ENCODE measurements around the gene SLC7A14. TPM values are rescaled to one million over a fixed set of nuclear protein-coding genes. Genes with fewer than 3 reads are reported as not detected.

Gene SLC7A14
- total and polyA plus RNA-seq, 10 of the 15 experiments (the other 5 are each of a cell fraction or from before 2014, with no cell fraction given) = not detected

GRCh38 chr3:170431054-170431453 is 154.8 kb downstream of the SLC7A14 start:
- RAD21 ChIA-PET (ENCODE audit: unreplicated experiment) = no interaction called here
- Histone ChIP-seq H3K9ac (ENCODE audit: control insufficient read depth, insufficient read depth, low read length) (no peak overlapping the region), H3K27ac (ENCODE audit: control insufficient read depth, insufficient read depth) (no peak overlapping the region), H4K20me1 (ENCODE audit: control insufficient read depth, insufficient read depth) (no peaks in the 10 kb centered on the region), H3K27me3 (replicated peaks in 1 of 2; ENCODE audit: control insufficient read depth in 2 of 2, insufficient read depth in 2 of 2, low read length in 1 of 2) (no peaks in the 10 kb centered on the region; a peak in 3 of 4 replicates), H2AFZ (ENCODE audit: control insufficient read depth, low read depth, low read length) (no peak overlapping the region), H3K4me3 (no peak overlapping the region), H3K4me2 (ENCODE audit: control insufficient read depth, insufficient read depth) (no peak overlapping the region), H3K4me1 (ENCODE audit: control insufficient read depth, insufficient read depth, low read length) (peaks cover 16% of the 10 kb centered on the region), H3K79me2 (ENCODE audit: control insufficient read depth, insufficient read depth, low read length) (no peaks in the 10 kb centered on the region), H3K9me3 (replicated peaks; ENCODE audit: control insufficient read depth, insufficient read depth, low read length) (no peaks in the 10 kb centered on the region), H3K36me3 (ENCODE audit: control insufficient read depth in 2 of 2, insufficient read depth in 2 of 2, low read length in 1 of 2) (no peaks in the 10 kb centered on the region)
- POLR2A ChIA-PET = no interaction called here
- 37% methylated on average over 3 of the region's 3 CpGs for WGBS (ENCODE audit: insufficient coverage, insufficient replicate concordance, low lambda C conversion rate, missing lambda C conversion rate)
- no peak for ATAC-seq
- intact Hi-C loops (cut with micrococcal nuclease; ENCODE audit: unreplicated experiment) (no loop called here), in situ Hi-C loops (cut with MboI) (no loop called here)
- FAIRE-seq = no peak
- CTCF ChIA-PET = interaction anchor here (0.7 to 1.9 kb wide), 4 partner anchors 17 to 381 kb away, joined by 3 to 13 read pairs (median 4); no protein-coding TSS in a partner anchor
- SMC1A ChIA-PET (ENCODE audit: uncharacterized antibody, unreplicated experiment) = interaction anchor here (1.3 to 2.0 kb wide), 4 partner anchors 9 to 20 kb away, joined by 3 to 8 read pairs (median 4); no protein-coding TSS in a partner anchor
- BruUV-seq (replicated peaks) = no TSS peak
- DNase-seq (ENCODE audit: low read depth, low spot score) = no peak
- TF ChIP-seq YBX1 (IDR thresholded peaks at IDR 0.05) (no peak), E2F8 (IDR thresholded peaks at IDR 0.05; ENCODE audit: low read depth, partially characterized antibody) (no peak), TCF3 (IDR thresholded peaks at IDR 0.05; ENCODE audit: borderline replicate concordance, insufficient read depth, low read depth, low read length) (no peak), MYB (IDR thresholded peaks at IDR 0.05; ENCODE audit: borderline replicate concordance, low read depth, low read length) (no peak), BCL11A (IDR thresholded peaks at IDR 0.05; ENCODE audit: low read depth, low read length) (no peak), MEF2A (IDR thresholded peaks at IDR 0.05; ENCODE audit: insufficient read depth, low read depth, low read length) (no peak), ATF7 (IDR thresholded peaks at IDR 0.05; ENCODE audit: low read depth) (no peak), ATF3 (IDR thresholded peaks at IDR 0.05; ENCODE audit: borderline replicate concordance, extremely low read depth, low read depth, low read length) (no peak), IRF5 (IDR thresholded peaks at IDR 0.05; ENCODE audit: borderline replicate concordance) (no peak), SREBF2 (IDR thresholded peaks at IDR 0.05; ENCODE audit: low read length) (no peak), HSF1 (IDR thresholded peaks at IDR 0.05; ENCODE audit: low read depth, low read length) (no peak)
